HEK293 (cell line): ENCODE data around the gene HIF3A.

Experiments
- GLI4 ChIP-seq: fragments of 450-650 bp; formaldehyde crosslinking; IDR thresholded peaks from 2 replicates; pipeline ENCODE4 v1.5.1; 2016; ENCODE audit warnings: missing biosample characterization, missing genetic modification characterization
- GLIS1 ChIP-seq: fragments of 450-650 bp; formaldehyde crosslinking; IDR thresholded peaks from 2 replicates; pipeline ENCODE4 v1.5.1; 2016; ENCODE audit warnings: missing biosample characterization, missing genetic modification characterization
- GLIS2 ChIP-seq: fragments of 450-650 bp; formaldehyde crosslinking; IDR thresholded peaks from 2 replicates; pipeline ENCODE4 v1.5.1; 2016; ENCODE audit warnings: missing biosample characterization, missing genetic modification characterization
- MYNN ChIP-seq: fragments of 450-650 bp; formaldehyde crosslinking; IDR thresholded peaks from 2 replicates; pipeline ENCODE4 v1.5.1; 2016; ENCODE audit warnings: missing biosample characterization, missing genetic modification characterization, borderline replicate concordance
- SCRT2 ChIP-seq: fragments of 450-650 bp; formaldehyde crosslinking; IDR thresholded peaks from 2 replicates; pipeline ENCODE4 v1.5.1; 2016; ENCODE audit warnings: missing biosample characterization, missing genetic modification characterization
- SP3 ChIP-seq: fragments of 450-650 bp; formaldehyde crosslinking; IDR thresholded peaks from 2 replicates; pipeline ENCODE4 v1.5.1; 2016; ENCODE audit warnings: missing biosample characterization, missing genetic modification characterization
- SP7 ChIP-seq: fragments of 450-650 bp; formaldehyde crosslinking; IDR thresholded peaks from 2 replicates; pipeline ENCODE4 v1.5.1; 2016; ENCODE audit warnings: missing biosample characterization, missing genetic modification characterization
- ZFP41 ChIP-seq: fragments of 450-650 bp; formaldehyde crosslinking; IDR thresholded peaks from 2 replicates; pipeline ENCODE4 v1.5.1; 2016; ENCODE audit warnings: missing biosample characterization, missing genetic modification characterization, borderline replicate concordance
- ZNF121 ChIP-seq: fragments of 450-650 bp; formaldehyde crosslinking; IDR thresholded peaks from 2 replicates; pipeline ENCODE4 v1.5.1; 2016; ENCODE audit warnings: missing biosample characterization, missing genetic modification characterization
- ZNF140 ChIP-seq: fragments of 450-650 bp; formaldehyde crosslinking; IDR thresholded peaks from 2 replicates; pipeline ENCODE4 v1.5.1; 2016; ENCODE audit warnings: missing biosample characterization, missing genetic modification characterization
- ZNF169 ChIP-seq: fragments of 450-650 bp; formaldehyde crosslinking; IDR thresholded peaks from 2 replicates; pipeline ENCODE4 v1.5.1; 2016; ENCODE audit warnings: missing biosample characterization, missing genetic modification characterization
- ZNF2 ChIP-seq: fragments of 450-650 bp; formaldehyde crosslinking; IDR thresholded peaks from 2 replicates; pipeline ENCODE4 v1.5.1; 2016; ENCODE audit warnings: missing biosample characterization, missing genetic modification characterization
- ZNF335 ChIP-seq: fragments of 450-650 bp; formaldehyde crosslinking; conservative IDR thresholded peaks from 2 replicates; pipeline ENCODE4 v1.5.1; 2016; ENCODE audit warnings: missing biosample characterization, missing genetic modification characterization
- ZNF404 ChIP-seq: fragments of 450-650 bp; formaldehyde crosslinking; IDR thresholded peaks from 2 replicates; pipeline ENCODE4 v1.5.1; 2017; ENCODE audit warnings: missing biosample characterization, missing genetic modification characterization
- ZNF530 ChIP-seq: fragments of 450-650 bp; formaldehyde crosslinking; IDR thresholded peaks from 2 replicates; pipeline ENCODE4 v1.5.1; 2016; ENCODE audit warnings: low read depth, missing biosample characterization, missing genetic modification characterization
- ZNF658 ChIP-seq: fragments of 450-650 bp; formaldehyde crosslinking; IDR thresholded peaks from 2 replicates; pipeline ENCODE4; 2016; ENCODE audit warnings: missing biosample characterization, missing genetic modification characterization
- ZNF768 ChIP-seq: fragments of 450-650 bp; formaldehyde crosslinking; IDR thresholded peaks from 2 replicates; pipeline ENCODE4 v1.5.1; 2018; ENCODE audit warnings: missing biosample characterization, mild to moderate bottlenecking, missing genetic modification characterization
- TF ChIP-seq, protein P1 (sequence below): fragments of 450-650 bp; formaldehyde crosslinking; IDR thresholded peaks from 2 replicates; pipeline ENCODE4 v1.5.1; 2016; ENCODE audit warnings: missing biosample characterization, missing genetic modification characterization, low read depth
- TF ChIP-seq, protein P2 (sequence below): fragments of 450-650 bp; formaldehyde crosslinking; IDR thresholded peaks from 2 replicates; pipeline ENCODE4 v1.5.1; 2016; ENCODE audit warnings: missing biosample characterization, missing genetic modification characterization
- TF ChIP-seq, protein P3 (sequence below): fragments of 450-650 bp; formaldehyde crosslinking; IDR thresholded peaks from 2 replicates; pipeline ENCODE4 v1.5.1; 2016; ENCODE audit warnings: missing biosample characterization, missing genetic modification characterization
- TF ChIP-seq, protein P4 (sequence below): fragments of 450-650 bp; formaldehyde crosslinking; IDR thresholded peaks from 2 replicates; pipeline ENCODE4 v1.5.1; 2017; ENCODE audit warnings: missing biosample characterization, missing genetic modification characterization
- TF ChIP-seq, protein P5 (sequence below): fragments of 450-650 bp; formaldehyde crosslinking; IDR thresholded peaks from 2 replicates; pipeline ENCODE4 v1.5.1; 2016; ENCODE audit warnings: missing biosample characterization, missing genetic modification characterization, borderline replicate concordance
- TF ChIP-seq, protein P6 (sequence below): fragments of 450-650 bp; formaldehyde crosslinking; IDR thresholded peaks from 2 replicates; pipeline ENCODE4 v1.5.1; 2016; ENCODE audit warnings: missing biosample characterization, missing genetic modification characterization
- TF ChIP-seq, protein P7 (sequence below): fragments of 450-650 bp; formaldehyde crosslinking; IDR thresholded peaks from 2 replicates; pipeline ENCODE4 v1.5.1; 2016; ENCODE audit warnings: missing biosample characterization, missing genetic modification characterization

The HIF3A gene

DNA sequence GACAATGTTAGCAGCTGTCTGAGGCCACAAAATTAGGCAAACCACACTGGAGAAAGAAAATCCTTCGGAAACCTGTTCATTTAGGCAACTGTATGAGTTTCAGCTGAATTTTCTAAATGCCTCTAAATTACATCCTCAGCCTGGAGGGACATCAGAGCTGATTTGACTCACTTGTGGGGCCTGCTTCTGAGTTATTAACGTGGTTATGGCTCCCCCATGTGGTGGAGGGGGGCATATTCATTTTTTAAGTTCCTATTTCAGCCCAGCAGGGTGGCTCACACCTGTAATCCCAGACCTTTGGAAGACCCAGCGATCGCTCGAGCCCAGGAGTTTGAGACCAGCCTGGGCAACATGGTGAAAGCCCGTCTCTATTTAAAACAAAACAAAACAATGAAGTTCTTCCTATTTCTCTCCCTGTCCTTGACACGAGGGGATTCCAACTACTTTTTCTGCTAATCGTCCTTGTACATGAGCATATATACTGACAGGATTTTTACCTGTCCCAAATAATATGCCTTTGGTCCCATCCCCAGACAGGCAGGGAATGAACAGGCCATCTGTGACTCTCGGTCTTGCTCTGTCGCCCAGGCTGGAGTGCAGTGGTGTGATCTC, 31.5 kb upstream of the HIF3A start (continued):
- TF ChIP-seq, protein P1, sequence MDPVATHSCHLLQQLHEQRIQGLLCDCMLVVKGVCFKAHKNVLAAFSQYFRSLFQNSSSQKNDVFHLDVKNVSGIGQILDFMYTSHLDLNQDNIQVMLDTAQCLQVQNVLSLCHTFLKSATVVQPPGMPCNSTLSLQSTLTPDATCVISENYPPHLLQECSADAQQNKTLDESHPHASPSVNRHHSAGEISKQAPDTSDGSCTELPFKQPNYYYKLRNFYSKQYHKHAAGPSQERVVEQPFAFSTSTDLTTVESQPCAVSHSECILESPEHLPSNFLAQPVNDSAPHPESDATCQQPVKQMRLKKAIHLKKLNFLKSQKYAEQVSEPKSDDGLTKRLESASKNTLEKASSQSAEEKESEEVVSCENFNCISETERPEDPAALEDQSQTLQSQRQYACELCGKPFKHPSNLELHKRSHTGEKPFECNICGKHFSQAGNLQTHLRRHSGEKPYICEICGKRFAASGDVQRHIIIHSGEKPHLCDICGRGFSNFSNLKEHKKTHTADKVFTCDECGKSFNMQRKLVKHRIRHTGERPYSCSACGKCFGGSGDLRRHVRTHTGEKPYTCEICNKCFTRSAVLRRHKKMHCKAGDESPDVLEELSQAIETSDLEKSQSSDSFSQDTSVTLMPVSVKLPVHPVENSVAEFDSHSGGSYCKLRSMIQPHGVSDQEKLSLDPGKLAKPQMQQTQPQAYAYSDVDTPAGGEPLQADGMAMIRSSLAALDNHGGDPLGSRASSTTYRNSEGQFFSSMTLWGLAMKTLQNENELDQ (tag by site-specific recombination): no peak
- TF ChIP-seq, protein P2, sequence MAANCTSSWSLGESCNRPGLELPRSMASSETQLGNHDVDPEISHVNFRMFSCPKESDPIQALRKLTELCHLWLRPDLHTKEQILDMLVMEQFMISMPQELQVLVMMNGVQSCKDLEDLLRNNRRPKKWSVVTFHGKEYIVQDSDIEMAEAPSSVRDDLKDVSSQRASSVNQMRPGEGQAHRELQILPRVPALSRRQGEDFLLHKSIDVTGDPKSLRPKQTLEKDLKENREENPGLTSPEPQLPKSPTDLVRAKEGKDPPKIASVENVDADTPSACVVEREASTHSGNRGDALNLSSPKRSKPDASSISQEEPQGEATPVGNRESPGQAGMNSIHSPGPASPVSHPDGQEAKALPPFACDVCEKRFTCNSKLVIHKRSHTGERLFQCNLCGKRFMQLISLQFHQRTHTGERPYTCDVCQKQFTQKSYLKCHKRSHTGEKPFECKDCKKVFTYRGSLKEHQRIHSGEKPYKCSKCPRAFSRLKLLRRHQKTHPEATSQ: no peak
- no peak for TF ChIP-seq GLI4 (tag by site-specific recombination)
- no peak for TF ChIP-seq SP3 (tag by site-specific recombination)
- TF ChIP-seq, protein P3, sequence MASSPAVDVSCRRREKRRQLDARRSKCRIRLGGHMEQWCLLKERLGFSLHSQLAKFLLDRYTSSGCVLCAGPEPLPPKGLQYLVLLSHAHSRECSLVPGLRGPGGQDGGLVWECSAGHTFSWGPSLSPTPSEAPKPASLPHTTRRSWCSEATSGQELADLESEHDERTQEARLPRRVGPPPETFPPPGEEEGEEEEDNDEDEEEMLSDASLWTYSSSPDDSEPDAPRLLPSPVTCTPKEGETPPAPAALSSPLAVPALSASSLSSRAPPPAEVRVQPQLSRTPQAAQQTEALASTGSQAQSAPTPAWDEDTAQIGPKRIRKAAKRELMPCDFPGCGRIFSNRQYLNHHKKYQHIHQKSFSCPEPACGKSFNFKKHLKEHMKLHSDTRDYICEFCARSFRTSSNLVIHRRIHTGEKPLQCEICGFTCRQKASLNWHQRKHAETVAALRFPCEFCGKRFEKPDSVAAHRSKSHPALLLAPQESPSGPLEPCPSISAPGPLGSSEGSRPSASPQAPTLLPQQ (tag by site-specific recombination): peak; percentile 92
- peak; percentile 11; the same call in 1 of the 2 replicates for TF ChIP-seq GLIS1 (tag by site-specific recombination)
- TF ChIP-seq SCRT2 (tag by site-specific recombination): peak; percentile 97
- TF ChIP-seq, protein P4, sequence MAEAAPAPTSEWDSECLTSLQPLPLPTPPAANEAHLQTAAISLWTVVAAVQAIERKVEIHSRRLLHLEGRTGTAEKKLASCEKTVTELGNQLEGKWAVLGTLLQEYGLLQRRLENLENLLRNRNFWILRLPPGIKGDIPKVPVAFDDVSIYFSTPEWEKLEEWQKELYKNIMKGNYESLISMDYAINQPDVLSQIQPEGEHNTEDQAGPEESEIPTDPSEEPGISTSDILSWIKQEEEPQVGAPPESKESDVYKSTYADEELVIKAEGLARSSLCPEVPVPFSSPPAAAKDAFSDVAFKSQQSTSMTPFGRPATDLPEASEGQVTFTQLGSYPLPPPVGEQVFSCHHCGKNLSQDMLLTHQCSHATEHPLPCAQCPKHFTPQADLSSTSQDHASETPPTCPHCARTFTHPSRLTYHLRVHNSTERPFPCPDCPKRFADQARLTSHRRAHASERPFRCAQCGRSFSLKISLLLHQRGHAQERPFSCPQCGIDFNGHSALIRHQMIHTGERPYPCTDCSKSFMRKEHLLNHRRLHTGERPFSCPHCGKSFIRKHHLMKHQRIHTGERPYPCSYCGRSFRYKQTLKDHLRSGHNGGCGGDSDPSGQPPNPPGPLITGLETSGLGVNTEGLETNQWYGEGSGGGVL (tag by site-specific recombination): no peak
- no peak for TF ChIP-seq ZNF530
- no peak for TF ChIP-seq ZNF658 (tag by site-specific recombination)
- TF ChIP-seq ZNF121 (tag by site-specific recombination): no peak
- TF ChIP-seq MYNN (tag by site-specific recombination): no peak
- TF ChIP-seq ZNF335 (tag by site-specific recombination): peak; percentile 95
- TF ChIP-seq, protein P5, sequence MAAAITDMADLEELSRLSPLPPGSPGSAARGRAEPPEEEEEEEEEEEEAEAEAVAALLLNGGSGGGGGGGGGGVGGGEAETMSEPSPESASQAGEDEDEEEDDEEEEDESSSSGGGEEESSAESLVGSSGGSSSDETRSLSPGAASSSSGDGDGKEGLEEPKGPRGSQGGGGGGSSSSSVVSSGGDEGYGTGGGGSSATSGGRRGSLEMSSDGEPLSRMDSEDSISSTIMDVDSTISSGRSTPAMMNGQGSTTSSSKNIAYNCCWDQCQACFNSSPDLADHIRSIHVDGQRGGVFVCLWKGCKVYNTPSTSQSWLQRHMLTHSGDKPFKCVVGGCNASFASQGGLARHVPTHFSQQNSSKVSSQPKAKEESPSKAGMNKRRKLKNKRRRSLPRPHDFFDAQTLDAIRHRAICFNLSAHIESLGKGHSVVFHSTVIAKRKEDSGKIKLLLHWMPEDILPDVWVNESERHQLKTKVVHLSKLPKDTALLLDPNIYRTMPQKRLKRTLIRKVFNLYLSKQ (tag by site-specific recombination): no peak
- TF ChIP-seq, protein P6, sequence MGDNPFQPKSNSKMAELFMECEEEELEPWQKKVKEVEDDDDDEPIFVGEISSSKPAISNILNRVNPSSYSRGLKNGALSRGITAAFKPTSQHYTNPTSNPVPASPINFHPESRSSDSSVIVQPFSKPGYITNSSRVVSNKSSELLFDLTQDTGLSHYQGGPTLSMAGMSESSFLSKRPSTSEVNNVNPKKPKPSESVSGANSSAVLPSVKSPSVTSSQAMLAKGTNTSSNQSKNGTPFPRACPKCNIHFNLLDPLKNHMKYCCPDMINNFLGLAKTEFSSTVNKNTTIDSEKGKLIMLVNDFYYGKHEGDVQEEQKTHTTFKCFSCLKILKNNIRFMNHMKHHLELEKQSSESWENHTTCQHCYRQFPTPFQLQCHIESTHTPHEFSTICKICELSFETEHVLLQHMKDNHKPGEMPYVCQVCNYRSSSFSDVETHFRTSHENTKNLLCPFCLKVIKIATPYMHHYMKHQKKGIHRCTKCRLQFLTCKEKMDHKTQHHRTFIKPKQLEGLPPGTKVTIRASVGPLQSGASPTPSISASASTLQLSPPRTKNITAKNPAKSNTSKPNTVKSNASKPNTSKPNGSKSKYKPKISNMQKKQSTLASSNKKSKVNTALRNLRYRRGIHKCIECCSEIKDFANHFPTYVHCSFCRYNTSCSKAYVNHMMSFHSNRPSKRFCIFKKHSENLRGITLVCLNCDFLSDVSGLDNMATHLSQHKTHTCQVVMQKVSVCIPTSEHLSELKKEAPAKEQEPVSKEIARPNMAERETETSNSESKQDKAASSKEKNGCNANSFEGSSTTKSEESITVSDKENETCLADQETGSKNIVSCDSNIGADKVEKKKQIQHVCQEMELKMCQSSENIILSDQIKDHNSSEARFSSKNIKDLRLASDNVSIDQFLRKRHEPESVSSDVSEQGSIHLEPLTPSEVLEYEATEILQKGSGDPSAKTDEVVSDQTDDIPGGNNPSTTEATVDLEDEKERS (tag by site-specific recombination): no peak
- no peak for TF ChIP-seq GLIS2 (tag by site-specific recombination)
- TF ChIP-seq, protein P7, sequence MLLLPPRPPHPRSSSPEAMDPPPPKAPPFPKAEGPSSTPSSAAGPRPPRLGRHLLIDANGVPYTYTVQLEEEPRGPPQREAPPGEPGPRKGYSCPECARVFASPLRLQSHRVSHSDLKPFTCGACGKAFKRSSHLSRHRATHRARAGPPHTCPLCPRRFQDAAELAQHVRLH (tag by site-specific recombination): no peak
- TF ChIP-seq ZNF169 (tag by site-specific recombination): no peak
- TF ChIP-seq ZNF2 (tag by site-specific recombination): no peak
- no peak for TF ChIP-seq ZNF404
- TF ChIP-seq ZNF768 (tag by site-specific recombination): no peak
- TF ChIP-seq ZNF140 (tag by site-specific recombination): no peak
- no peak; the same call in 1 of the 2 replicates for TF ChIP-seq SP7 (tag by site-specific recombination)
- no peak for TF ChIP-seq ZFP41
